ENCODE data around the gene BCL11B.

The BCL11B gene

DNA sequence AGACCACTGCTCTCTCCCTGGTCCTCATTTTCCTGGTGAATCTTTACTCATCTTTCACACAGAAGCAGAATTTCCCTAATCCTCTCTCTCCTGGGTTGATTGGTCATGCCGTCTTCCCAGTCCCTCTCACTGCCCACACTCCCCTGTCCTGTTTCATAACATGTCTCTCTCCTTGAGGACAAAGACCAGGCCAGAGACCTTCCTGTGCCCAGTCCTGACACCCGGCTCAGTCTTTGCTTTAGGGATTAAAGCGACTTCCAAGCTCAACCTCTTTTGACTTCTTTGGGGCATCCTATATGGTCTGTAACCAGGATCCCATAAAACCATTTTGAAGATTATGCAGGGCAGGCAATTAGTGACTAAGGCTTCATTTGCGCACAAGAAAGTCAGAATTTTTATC, 105.5 kb downstream of the BCL11B start:
- ATAC-seq = no peak
- TF ChIP-seq PATZ1 (CRISPR knock-in tag; IDR thresholded peaks at IDR 0.05; ENCODE audit: borderline replicate concordance) (no peak), ESRRG (CRISPR knock-in tag; IDR thresholded peaks at IDR 0.05) (no peak), TCF4 (CRISPR knock-in tag; IDR thresholded peaks at IDR 0.05; ENCODE audit: borderline replicate concordance) (no peak), ZFP30 (CRISPR knock-in tag; IDR thresholded peaks at IDR 0.05) (no peak), ZC3H10 (CRISPR knock-in tag; IDR thresholded peaks at IDR 0.05) (no peak), ZNF565 (CRISPR knock-in tag; conservative IDR thresholded peaks at IDR 0.05; ENCODE audit: low read depth) (no peak), OSR1 (CRISPR knock-in tag; IDR thresholded peaks at IDR 0.05) (no peak), POU6F1 (CRISPR knock-in tag; IDR thresholded peaks at IDR 0.05; ENCODE audit: borderline replicate concordance, low read depth) (no peak), TOX (CRISPR knock-in tag; IDR thresholded peaks at IDR 0.05; ENCODE audit: borderline replicate concordance) (no peak), ZNF8 (CRISPR knock-in tag; IDR thresholded peaks at IDR 0.05) (no peak), CREB5 (CRISPR knock-in tag; IDR thresholded peaks at IDR 0.05; ENCODE audit: low read depth) (no peak), RARB (CRISPR knock-in tag; IDR thresholded peaks at IDR 0.05) (no peak), SNAI2 (CRISPR knock-in tag; IDR thresholded peaks at IDR 0.05) (no peak), BACH2 (CRISPR knock-in tag; IDR thresholded peaks at IDR 0.05; ENCODE audit: borderline replicate concordance) (no peak)

GRCh38 chr14:99164712-99165111, 107.3 kb downstream of the BCL11B start:
- TF ChIP-seq POU6F1 (CRISPR knock-in tag; IDR thresholded peaks at IDR 0.05; ENCODE audit: borderline replicate concordance, low read depth) (no peak), ISL1 (CRISPR knock-in tag; IDR thresholded peaks at IDR 0.05) (no peak), TOX (CRISPR knock-in tag; IDR thresholded peaks at IDR 0.05; ENCODE audit: borderline replicate concordance) (no peak), ZNF70 (CRISPR knock-in tag; IDR thresholded peaks at IDR 0.05) (no peak), RARB (CRISPR knock-in tag; IDR thresholded peaks at IDR 0.05) (no peak), TSHZ2 (CRISPR knock-in tag; IDR thresholded peaks at IDR 0.05) (no peak), ESRRG (CRISPR knock-in tag; IDR thresholded peaks at IDR 0.05) (no peak), GLIS3 (CRISPR knock-in tag; IDR thresholded peaks at IDR 0.05) (no peak)
- no peak for ATAC-seq

DNA sequence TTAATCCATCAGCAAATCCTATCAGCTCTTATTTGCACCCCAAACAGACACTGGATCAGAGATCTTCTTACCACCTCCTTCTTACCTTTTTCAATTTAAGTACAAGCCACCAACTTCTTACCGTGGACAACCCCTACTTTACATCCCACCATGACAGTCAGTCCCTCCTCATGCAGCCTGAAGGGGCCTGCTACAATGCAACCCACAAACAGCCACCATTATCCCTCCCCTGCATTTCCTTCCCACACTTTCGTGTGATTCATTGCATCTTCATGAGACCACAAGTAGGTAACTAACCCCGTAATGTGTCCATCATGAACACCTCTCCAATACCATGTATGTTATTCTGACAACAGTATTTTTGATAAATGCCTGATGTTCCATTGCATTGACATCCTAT, 108.6 kb downstream of the BCL11B start:
- TF ChIP-seq CREB5 (CRISPR knock-in tag; IDR thresholded peaks at IDR 0.05; ENCODE audit: low read depth) (no peak), ZNF70 (CRISPR knock-in tag; IDR thresholded peaks at IDR 0.05) (no peak)
- ATAC-seq = no peak
